Ishikawa (cell line): ENCODE measurements around the gene EML4.

ENCODE experiments used
- CEBPB ChIP-seq: IDR thresholded peaks from 2 replicates; pipeline ENCODE4 v1.6.1; 2012
- EP300 ChIP-seq: IDR thresholded peaks from 2 replicates; pipeline ENCODE4 v1.6.1; 2012; ENCODE audit warnings: borderline replicate concordance
- FOXM1 ChIP-seq: IDR thresholded peaks from 2 replicates; pipeline ENCODE4 v1.6.1; 2012; ENCODE audit warnings: low read depth, borderline replicate concordance
- NFIC ChIP-seq: IDR thresholded peaks from 2 replicates; pipeline ENCODE4 v1.6.1; 2012
- RAD21 ChIP-seq: IDR thresholded peaks from 2 replicates; pipeline ENCODE4 v1.6.1; 2012; ENCODE audit warnings: low read depth
- TAF1 ChIP-seq: IDR thresholded peaks from 2 replicates; pipeline ENCODE4 v1.6.1; 2012; ENCODE audit warnings: low read depth, mild to moderate bottlenecking
- TCF12 ChIP-seq: IDR thresholded peaks from 2 replicates; pipeline ENCODE4 v1.6.1; 2012; ENCODE audit warnings: low read depth
- TEAD4 ChIP-seq: IDR thresholded peaks from 2 replicates; pipeline ENCODE4 v1.6.1; 2012
- YY1 ChIP-seq: IDR thresholded peaks from 2 replicates; pipeline ENCODE4 v1.6.1; 2012; ENCODE audit warnings: low read depth
- ZBTB7A ChIP-seq: IDR thresholded peaks from 2 replicates; pipeline ENCODE4 v1.6.1; 2012; ENCODE audit warnings: low read depth
- TF ChIP-seq, protein P1 (sequence below): IDR thresholded peaks from 2 replicates; pipeline ENCODE4 v1.6.1; 2012

GRCh38 chr2:42350434-42351063, 181.4 kb downstream of the EML4 start:
- TF ChIP-seq EP300 (no peak), NFIC (no peak), ZBTB7A (no peak), CEBPB (no peak), FOXM1 (no peak), YY1 (no peak), TCF12 (no peak), RAD21 (no peak), TEAD4 (no peak), TAF1 (no peak)
- TF ChIP-seq, protein P1, sequence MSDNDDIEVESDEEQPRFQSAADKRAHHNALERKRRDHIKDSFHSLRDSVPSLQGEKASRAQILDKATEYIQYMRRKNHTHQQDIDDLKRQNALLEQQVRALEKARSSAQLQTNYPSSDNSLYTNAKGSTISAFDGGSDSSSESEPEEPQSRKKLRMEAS, result no peak
